NCI-H82 (cell line): Measurements from ENCODE around the gene NUP210.
A peak's percentile ranks its signal among the peaks of the same experiment; 100 is the strongest.

ENCODE experiments used
- DNase-seq: peaks from one replicate; lab custom pipeline; 2025; lab: John Stamatoyannopoulos, UW

NUP210 gene

GRCh38 chr3:13289771-13290285 is 130.3 kb downstream of the NUP210 start:
- no peak for DNase-seq

GRCh38 chr3:13288732-13289718 is 131.1 kb downstream of the NUP210 start:
- DNase-seq = no peak

DNA sequence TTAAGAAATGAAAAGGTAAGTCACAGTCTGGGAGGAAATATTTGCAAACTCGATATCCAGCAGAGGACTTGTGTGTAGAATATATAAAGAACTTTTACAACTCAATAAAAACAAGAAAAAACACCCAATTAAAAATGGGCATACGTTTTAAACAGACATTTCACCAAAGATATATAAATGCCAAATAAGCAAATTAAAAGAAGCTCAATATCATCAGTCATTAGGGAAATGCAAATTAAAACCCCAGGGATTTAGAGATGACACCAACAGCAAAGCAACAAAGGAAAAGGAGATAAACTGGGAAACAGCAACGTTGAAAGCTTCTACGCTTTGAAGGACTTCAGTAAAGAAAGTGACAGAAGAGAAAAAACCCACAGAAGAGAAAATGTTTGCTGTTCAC is 132.3 kb downstream of the NUP210 start:
- DNase-seq = no peak

- no peak for DNase-seq
Measured at GRCh38 chr3:13286873-13287272, 133.2 kb downstream of the NUP210 start.

DNA sequence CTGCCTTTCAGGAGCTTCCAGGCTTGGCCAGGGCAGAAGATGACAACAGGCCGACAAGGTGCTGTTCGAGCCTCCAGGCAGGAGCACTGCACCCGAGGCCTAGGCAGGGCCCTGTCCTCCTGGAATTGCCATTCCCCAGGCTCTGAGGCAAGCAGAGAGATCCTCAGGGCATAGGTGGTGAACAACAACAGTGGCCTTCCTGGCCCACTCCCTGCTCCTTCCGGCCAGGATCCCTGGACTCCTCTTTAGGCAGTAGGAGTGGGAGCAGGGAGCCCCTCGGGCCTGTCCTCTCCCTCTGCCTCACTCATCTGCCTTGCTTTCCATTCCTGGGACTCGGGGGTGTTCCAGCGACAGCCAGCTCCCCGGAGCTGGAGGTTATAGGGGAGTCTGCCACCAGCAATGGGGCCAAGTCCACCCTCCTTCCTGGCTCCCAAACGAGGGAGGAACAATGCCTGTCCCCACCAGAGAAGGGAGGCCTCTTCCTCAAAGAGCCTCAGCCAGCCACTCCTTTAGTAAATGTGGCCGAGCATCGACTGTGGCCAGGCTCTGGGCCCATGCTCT is 135.0 kb downstream of the NUP210 start:
- no peak for DNase-seq

- DNase-seq = no peak
Measured at GRCh38 chr3:13283877-13284264, 136.3 kb downstream of the NUP210 start.

DNA sequence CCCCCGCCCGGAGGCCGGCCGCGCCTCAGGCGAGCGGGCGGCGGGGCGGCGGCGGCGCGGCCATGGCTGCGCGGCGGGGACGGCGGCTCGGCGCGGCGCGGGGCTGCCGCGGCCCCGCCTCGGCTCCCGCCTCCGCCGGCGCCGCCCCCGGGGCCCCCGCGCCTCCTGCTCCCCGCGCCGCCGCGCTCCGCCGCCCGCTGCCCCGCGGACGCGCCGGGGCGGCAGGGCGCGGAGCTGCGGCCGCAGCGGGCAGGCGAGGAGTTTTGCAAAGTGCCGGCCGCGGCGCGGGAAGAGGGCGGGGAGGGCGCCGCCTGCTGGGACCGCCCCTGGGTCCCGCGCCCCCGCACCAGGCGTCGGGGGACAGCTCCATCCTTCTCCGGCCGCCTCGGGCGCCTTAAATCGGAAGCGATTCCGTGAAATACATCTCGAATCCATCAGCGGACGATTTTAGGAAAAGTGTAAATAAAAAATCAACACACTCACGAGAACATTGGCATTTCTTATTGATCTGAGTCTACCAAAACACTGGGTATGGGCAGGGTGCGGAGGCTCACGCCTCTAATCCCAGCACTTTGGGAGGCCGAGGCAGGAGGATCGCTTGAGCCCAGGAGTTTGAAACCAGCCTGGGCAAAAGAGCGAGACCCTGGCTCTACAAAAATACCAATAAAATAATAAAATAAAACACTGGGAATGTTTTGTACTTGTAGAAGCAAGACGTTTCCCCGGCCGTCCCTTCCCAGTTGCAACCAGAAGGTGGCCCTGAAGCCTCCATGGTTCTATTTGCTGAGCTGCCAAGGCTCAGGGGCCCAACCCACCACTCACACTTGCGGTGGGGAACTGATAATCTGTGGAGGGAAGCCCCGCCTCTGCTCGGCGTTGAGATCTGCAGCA is 136.9 kb downstream of the NUP210 start:
- DNase-seq = peak; percentile 76

- DNase-seq = peak; percentile 35
Measured at GRCh38 chr3:13282358-13282985, 137.7 kb downstream of the NUP210 start.

DNA sequence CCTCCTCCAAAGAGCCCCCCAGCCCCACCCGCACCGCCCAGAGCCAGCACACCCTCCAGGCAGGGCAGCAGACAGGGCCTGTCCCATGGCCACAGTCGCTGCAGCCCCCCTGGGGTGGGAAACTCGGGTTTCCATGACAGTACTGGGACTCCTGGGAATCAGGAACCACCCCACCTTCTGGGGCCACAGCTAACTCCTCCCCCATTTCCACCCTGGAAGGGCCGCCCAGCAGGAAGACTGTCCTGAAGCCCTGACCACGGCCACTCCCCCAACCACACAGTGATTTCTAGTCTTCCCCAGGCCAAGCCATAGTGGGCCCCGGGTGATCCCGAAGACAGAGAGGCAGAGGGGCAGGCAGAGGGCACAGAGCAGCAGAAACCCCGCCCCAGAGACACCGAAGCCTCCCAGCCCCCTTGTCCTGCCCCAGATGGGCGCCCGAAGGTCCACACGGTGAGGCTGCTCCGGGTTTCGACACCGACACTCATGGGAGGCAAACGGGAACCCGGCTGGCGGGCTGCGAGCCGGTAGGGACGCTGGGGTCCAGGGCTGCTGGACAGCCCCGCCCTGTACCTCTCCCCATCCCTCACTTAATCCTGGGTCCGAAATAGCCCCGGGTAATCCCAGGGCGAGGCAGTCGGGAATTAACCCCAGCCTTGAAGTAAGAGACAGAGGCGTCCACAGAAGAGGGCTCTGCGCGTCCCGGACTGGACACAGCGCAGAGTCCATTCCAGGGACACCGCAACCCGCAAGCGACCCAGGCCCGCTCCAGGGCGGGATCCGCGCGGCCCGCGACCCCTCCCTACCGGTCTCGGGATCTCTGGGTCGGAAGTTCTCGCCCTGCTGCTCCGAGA is 138.4 kb downstream of the NUP210 start:
- DNase-seq = peak; percentile 39

DNA sequence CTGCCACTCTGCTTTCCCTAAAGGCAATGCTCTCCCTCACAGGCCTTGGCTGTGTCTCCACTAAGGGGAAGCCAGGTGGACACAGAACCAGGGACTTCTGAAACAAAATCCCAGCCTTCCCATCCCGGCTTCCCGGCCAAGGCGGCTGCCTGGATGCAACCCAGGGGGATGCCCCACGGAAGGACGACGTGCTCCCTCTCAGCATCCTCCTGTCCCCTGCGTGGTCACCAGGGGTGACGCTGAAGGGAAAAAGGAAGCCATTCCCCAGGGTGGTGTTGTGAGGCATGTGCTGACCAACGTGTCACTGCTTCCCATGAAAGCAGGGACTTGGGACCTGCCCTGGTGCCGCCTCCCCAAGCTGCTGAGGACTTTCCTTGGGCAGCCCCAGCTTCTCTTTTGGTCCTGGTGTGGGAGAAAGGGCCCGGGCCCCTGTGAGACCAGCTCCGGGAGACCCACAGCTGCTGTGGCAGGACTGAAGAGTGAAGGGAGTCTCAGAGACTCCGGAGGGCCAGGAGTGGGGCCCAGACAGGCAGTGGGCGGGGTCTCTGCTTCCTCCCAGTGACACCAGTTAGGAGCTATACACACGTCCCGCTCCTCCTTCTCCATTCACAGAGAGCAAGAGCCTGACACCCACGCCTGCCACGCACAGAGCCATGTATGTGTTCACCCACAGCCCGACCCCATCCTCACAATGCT is 139.2 kb downstream of the NUP210 start:
- no peak for DNase-seq

DNA sequence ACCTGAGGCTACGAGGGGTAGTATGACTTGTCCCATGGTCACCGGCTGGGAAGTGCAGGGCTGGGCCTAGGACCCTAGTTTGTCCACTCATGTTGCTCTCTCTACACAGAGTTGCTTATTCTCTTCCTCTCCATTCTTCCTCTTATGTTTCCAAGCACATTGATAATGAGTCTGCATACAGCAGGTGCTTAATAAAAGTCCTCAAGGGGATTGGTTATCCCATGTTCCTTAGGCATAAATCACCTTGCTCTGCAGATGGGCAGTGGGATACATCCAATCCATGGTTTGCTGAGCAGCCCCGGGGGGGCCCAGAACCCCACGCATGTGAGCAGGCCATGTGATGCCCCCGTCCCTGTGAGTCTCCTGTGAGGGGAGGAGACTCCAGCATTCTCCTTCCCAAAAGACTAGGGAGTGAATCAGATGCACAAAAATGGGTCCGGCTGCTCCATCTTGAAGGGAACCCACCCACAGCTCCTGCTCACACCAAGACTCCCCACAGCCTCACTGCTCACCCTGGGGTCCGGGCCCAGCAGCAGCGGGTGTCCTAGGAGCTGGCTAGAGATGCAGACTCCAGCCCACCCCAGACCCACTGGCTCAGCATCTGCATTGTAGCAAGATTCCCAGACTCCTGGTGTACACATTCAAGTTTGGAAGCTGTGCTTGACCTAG is 139.9 kb downstream of the NUP210 start:
- DNase-seq = no peak

DNA sequence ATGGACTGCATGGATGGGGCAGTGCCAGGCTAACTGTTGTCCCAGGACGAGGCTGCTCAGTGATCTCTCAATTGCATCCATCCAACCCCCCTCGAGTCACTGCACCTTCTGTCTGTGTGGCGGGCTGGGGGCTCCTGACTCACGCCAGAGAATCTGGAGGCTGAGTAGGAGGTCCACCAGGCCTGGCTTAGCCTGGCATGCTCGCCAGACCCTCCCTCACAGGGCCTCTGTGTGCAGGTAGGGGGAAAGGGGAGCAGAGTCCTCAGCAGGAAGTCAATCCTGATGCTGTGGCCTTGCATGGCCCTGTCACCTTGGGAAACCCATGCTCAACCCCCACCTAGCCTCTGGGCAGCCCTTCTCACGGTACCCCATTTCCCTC is 140.6 kb downstream of the NUP210 start:
- no peak for DNase-seq

- no peak for DNase-seq
Measured at GRCh38 chr3:13278783-13279531, 141.2 kb downstream of the NUP210 start.

DNA sequence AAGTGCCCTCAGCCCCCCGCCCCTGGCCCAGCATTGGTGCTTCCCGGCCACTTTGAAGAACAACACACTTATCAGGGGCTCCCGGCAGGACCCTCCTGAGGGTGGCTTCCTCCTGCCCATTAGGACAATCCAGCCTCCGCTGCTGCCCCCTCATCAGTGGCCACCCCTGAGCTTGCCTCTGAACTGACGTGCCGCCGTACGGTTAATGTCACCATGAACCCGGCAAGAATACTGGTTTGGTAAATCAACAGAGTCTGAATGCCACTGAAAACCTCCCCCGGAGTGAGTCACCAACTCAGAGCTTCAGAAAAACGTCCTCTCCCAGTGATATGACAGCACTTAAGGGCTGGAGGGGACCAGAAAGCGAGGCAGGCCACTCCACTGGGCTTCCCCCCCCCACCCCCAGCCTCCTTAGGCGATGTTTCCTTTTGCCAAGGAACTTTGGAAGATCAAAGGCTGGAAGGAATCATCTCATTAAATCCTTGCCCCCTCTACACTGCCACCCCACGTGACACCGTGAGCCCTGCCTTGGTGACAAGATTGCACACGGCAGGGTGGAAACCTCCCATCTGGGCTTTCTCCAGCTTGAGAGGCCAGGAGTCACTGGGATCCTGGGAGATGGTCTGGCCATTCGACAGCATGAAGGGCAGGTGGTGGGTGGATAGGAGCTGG is 142.1 kb downstream of the NUP210 start:
- DNase-seq = peak; percentile 48

DNA sequence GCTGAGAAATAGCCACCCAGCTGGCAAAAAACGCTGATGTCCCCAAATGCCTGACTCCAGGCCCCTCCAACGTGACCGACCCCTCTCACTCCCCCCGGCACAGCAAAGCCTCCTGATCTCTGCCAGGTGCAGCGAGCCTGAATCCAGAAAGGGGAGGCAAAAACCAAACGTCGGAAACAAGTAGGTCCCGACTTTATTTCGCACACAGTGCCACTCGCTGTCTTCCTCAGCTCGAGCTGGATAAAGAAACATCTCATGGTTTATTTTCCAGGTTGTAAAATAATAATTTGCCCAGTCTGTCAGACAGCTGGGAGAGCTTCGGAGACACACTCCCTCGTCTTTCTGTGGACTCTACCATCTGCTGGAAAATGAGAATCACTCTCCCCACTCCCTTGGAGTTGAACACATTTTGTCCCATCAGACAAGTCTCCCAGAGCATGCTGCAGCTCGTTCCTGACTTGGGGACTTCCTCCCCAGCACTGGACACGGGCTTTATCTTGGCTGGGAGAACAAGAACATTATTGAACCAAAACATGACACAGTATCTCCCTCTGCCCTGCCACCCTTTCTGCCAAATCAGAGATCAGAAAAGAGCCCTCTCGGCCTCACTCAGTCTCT is 142.8 kb downstream of the NUP210 start:
- no peak for DNase-seq

- no peak for DNase-seq
Measured at GRCh38 chr3:13276438-13277195, 143.5 kb downstream of the NUP210 start.

- no peak for DNase-seq
Measured at GRCh38 chr3:13275376-13276005, 144.6 kb downstream of the NUP210 start.
